GM12891 (cell line): Measurements from ENCODE around the gene RASA3.

Experiments used
- PAX5 ChIP-seq: IDR thresholded peaks from 2 replicates; pipeline ENCODE4 v1.6.1; 2011; ENCODE audit warnings: low read length, moderate library complexity, mild to moderate bottlenecking; ENCODE audit not compliant: insufficient read depth, severe bottlenecking
- POLR2A ChIP-seq: IDR thresholded peaks from 2 replicates; pipeline ENCODE4 v1.6.1; 2011; ENCODE audit warnings: low read depth, low read length, control low read depth
- POLR2AphosphoS5 ChIP-seq: IDR thresholded peaks from 2 replicates; pipeline ENCODE4 v1.6.1; 2011; ENCODE audit warnings: low read depth, low read length, control low read depth
- POU2F2 ChIP-seq: IDR thresholded peaks from 2 replicates; pipeline ENCODE4 v1.6.1; 2011; ENCODE audit warnings: low read depth, mild to moderate bottlenecking, control low read depth, low read length, moderate library complexity
- SPI1 ChIP-seq: IDR thresholded peaks from 2 replicates; pipeline ENCODE4 v1.6.1; 2011; ENCODE audit warnings: low read depth, low read length, control low read depth
- TAF1 ChIP-seq: IDR thresholded peaks from 2 replicates; pipeline ENCODE4 v1.6.1; 2011; ENCODE audit warnings: low read depth, low read length, control low read depth

DNA sequence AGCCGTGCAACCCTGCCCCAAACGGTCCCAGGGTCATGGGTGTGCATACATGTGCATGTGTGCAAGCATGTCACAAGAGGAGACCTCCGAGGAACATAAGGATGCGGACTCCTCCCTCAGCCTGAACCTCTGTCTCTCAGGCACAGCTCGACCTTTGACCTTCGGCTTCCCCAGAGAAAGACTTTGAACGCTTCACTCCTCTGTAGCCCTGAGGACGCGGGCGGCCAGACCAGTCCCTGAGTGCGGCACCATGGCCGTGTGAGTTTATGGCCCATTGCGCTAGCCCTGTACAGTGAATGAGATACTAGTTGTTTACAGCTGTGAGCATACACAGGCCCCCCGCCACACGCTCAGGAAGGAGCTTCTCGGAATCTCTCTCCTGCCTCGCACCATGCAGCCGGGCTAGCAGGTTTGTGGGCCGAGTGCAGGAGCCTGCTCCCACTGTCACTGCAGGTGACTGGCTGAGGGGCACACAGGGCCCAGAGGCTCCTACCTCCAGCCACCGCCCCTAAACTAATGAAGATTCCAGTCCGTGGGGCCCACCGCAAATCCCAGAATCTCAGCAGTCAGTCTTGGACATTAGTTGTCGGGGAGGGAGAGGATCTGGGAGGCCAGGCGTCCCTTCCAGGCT lies 10.8 kb downstream of the RASA3 start:
- TF ChIP-seq POLR2A (no peak), POLR2AphosphoS5 (no peak), TAF1 (no peak), POU2F2 (no peak), SPI1 (no peak), PAX5 (no peak)
